ENCODE results near the gene CACYBP. TPM values are rescaled to one million over a fixed set of nuclear protein-coding genes. Genes with fewer than 3 reads are reported as not detected.
A peak's percentile ranks its signal among the peaks of the same experiment; 100 is the strongest.
"Not testable (repeated sequence)": the region's sequence is repeated elsewhere in the genome, so short reads cannot be mapped to it uniquely, and the experiment has no call there.

The CACYBP gene
- total RNA-seq, 1 experiment from 2014 or later: 194 TPM

DNA sequence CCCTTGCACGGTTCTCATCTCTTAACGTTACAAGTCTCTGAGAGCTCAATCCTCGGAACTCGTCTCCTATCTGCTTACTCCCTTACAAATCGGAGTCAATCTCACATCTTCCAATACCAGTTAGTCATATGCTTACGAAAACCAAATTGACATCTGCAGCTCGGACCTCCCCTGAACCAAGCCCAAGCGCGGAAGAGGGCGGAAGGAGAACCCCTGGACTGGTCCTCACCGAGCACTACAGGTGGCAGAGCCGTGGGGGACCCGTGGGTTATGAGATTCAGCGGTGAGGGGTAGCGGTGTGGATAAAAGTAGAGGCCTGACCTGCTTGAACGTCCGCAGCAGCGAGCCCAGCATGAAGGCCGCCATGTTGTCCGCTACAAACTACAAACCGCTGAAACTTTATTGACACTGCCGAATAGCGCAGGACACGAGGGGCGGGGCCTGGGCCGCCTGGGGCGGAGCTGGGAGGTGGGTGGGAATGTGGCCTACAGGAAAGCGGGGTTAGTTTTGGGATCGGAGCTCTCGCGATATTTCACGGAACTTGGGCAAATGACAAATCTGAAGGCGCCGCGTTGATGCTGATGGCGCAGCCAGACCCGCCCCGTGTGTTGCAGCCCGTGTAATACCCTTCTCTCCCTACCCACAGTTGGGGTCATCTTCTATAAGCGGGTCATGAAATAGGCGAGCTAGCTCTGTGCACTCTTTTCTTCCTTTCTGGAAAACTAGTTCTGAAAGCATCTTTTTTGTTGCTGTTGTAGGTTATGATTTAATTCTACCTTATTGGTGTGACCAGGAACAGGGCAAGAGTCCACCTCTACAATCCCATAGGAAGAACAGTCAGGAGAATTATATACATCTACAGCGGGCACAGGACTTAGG lies 23.5 kb downstream of the CACYBP start, which contains the start of gene MRPS14 (continued):
- TF ChIP-seq MAX (IDR thresholded peaks at IDR 0.05): peak; percentile 90
- peak; percentile 92 for TF ChIP-seq CBX3 (IDR thresholded peaks at IDR 0.05; ENCODE audit: low read depth)
- TF ChIP-seq YY1 (IDR thresholded peaks at IDR 0.05; ENCODE audit: extremely low read depth, insufficient replicate concordance, low read depth, low read length): peak; percentile 98

DNA sequence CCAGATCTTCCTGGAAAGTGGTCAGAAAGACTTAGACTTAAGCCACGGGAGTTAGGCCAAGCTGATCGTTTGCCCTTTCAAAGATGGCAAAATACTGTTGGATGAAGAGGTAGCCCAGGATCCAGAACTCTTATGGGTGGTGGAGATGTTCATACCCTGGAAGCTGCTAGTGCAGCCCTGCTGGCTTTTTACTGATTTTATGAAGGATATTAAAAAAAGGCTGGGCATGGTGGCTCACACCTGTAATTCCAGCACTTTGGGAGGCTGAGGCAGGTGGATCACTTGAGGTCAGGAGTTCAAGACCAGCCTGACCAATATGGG lies 24.1 kb downstream of the CACYBP start:
- Histone ChIP-seq H3K4me2 (ENCODE audit: low read length) (peak overlapping the region; percentile 84), H3K4me1 (ENCODE audit: control insufficient read depth in 1 of 2, insufficient read depth in 2 of 2, low read length in 2 of 2) (peaks cover 0 to 14% of the 10 kb centered on the region in 2 experiments; a peak in 2 of 4 replicates), H3K4me3 (replicated peaks in 1 of 2; ENCODE audit: low read depth in 1 of 2, low read length in 2 of 2) (peak overlapping the region; percentile 90 to 97), H3K79me2 (ENCODE audit: insufficient read depth, low read length) (peaks cover 40% of the 10 kb centered on the region), H3K27ac (ENCODE audit: low read depth, low read length) (peak overlapping the region; percentile 40; the same call in 1 of the 2 replicates), H3K9ac (ENCODE audit: low read length) (peak overlapping the region; percentile 88), H2AFZ (ENCODE audit: low read depth, low read length, poor library complexity, severe bottlenecking) (peak overlapping the region; percentile 71)
- ATAC-seq: 0 out of 2 replicates have a peak, but pooled peaks have one; percentile 1
- H3K9me3 ChIP-seq (ENCODE audit: control insufficient read depth in 1 of 2, insufficient read depth in 1 of 2, low read depth in 1 of 2, low read length in 2 of 2); H3K36me3 ChIP-seq (ENCODE audit: control insufficient read depth in 1 of 2, insufficient read depth in 2 of 2, low read length in 2 of 2); H3K9me2 ChIP-seq (ENCODE audit: insufficient read depth); intact Hi-C loops (cut with micrococcal nuclease); H3K27me3 ChIP-seq (ENCODE audit: insufficient read depth, low read length); DNase-seq (ENCODE audit: low read depth, low spot score); H4K20me1 ChIP-seq (ENCODE audit: insufficient read depth): not testable (repeated sequence)
- CTCF ChIA-PET: interaction anchor here (0.9 to 1.5 kb wide), 2 partner anchors 121 to 122 kb away, joined by 3 to 7 read pairs; no protein-coding TSS in a partner anchor
- POLR2A ChIA-PET: interaction anchor here (1.4 to 2.1 kb wide), 2 partner anchors 10 to 24 kb away, joined by 9 to 21 read pairs; partner anchors contain the start of gene CACYBP
- BruUV-seq (replicated peaks): TSS peak; percentile 99
- RAD21 ChIA-PET (ENCODE audit: low non-redundant PET in 1 of 2, low total read pairs in 2 of 2, uncharacterized antibody in 2 of 2, unreplicated experiment in 2 of 2): interaction anchor here in 1 of 2 experiments (0.8 kb wide), 1 partner anchor 122 kb away, joined by 3 read pairs; no protein-coding TSS in a partner anchor

GRCh38 chr1:175024773-175025172 lies 25.0 kb downstream of the CACYBP start:
- POLR2A ChIA-PET: no interaction called here
- RAD21 ChIA-PET (ENCODE audit: low non-redundant PET in 1 of 2, low total read pairs in 2 of 2, uncharacterized antibody in 2 of 2, unreplicated experiment in 2 of 2): no interaction called here
- H3K79me2 ChIP-seq (ENCODE audit: insufficient read depth, low read length): peaks cover 35% of the 10 kb centered on the region
- CTCF ChIA-PET: no interaction called here
- DNase-seq (ENCODE audit: low read depth, low spot score) (no peak), ATAC-seq (no peak)
- H3K4me3 ChIP-seq (replicated peaks in 1 of 2; ENCODE audit: low read depth in 1 of 2, low read length in 2 of 2): no peak overlapping the region
- H2AFZ ChIP-seq (ENCODE audit: low read depth, low read length, poor library complexity, severe bottlenecking): no peak overlapping the region
- no peaks in the 10 kb centered on the region; a peak in 1 of 4 replicates for H3K36me3 ChIP-seq (ENCODE audit: control insufficient read depth in 1 of 2, insufficient read depth in 2 of 2, low read length in 2 of 2)
- no peaks in the 10 kb centered on the region for H3K27me3 ChIP-seq (ENCODE audit: insufficient read depth, low read length)
- peaks cover 0 to 22% of the 10 kb centered on the region in 2 experiments; a peak in 3 of 4 replicates for H3K4me1 ChIP-seq (ENCODE audit: control insufficient read depth in 1 of 2, insufficient read depth in 2 of 2, low read length in 2 of 2)
- BruUV-seq (replicated peaks): no TSS peak
- no peak overlapping the region for H3K4me2 ChIP-seq (ENCODE audit: low read length)
- no peaks in the 10 kb centered on the region for H3K9me3 ChIP-seq (ENCODE audit: control insufficient read depth in 1 of 2, insufficient read depth in 1 of 2, low read depth in 1 of 2, low read length in 2 of 2)
- intact Hi-C loops (cut with micrococcal nuclease): no loop called here
- no peak overlapping the region for H3K9ac ChIP-seq (ENCODE audit: low read length)
- H3K9me2 ChIP-seq (ENCODE audit: insufficient read depth): no peaks in the 10 kb centered on the region
- H3K27ac ChIP-seq (ENCODE audit: low read depth, low read length): no peak overlapping the region
- H4K20me1 ChIP-seq (ENCODE audit: insufficient read depth): no peaks in the 10 kb centered on the region
- no peak for TF ChIP-seq EGR1 (IDR thresholded peaks at IDR 0.05; ENCODE audit: low read depth)
- TF ChIP-seq FOSL1 (IDR thresholded peaks at IDR 0.05; ENCODE audit: low read depth): no peak
- no peak for TF ChIP-seq EZH2 (IDR thresholded peaks at IDR 0.05)
- TF ChIP-seq, protein P1, sequence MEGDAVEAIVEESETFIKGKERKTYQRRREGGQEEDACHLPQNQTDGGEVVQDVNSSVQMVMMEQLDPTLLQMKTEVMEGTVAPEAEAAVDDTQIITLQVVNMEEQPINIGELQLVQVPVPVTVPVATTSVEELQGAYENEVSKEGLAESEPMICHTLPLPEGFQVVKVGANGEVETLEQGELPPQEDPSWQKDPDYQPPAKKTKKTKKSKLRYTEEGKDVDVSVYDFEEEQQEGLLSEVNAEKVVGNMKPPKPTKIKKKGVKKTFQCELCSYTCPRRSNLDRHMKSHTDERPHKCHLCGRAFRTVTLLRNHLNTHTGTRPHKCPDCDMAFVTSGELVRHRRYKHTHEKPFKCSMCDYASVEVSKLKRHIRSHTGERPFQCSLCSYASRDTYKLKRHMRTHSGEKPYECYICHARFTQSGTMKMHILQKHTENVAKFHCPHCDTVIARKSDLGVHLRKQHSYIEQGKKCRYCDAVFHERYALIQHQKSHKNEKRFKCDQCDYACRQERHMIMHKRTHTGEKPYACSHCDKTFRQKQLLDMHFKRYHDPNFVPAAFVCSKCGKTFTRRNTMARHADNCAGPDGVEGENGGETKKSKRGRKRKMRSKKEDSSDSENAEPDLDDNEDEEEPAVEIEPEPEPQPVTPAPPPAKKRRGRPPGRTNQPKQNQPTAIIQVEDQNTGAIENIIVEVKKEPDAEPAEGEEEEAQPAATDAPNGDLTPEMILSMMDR (IDR thresholded peaks at IDR 0.05 in 2 of 3, conservative IDR thresholded peaks at IDR 0.05 in 1 of 3; ENCODE audit: borderline replicate concordance in 1 of 3, insufficient read depth in 1 of 3, low read depth in 2 of 3, low read length in 2 of 3): no peak
- TF ChIP-seq SRF (IDR thresholded peaks at IDR 0.05; ENCODE audit: low read depth): no peak
- no peak for TF ChIP-seq YY1 (IDR thresholded peaks at IDR 0.05; ENCODE audit: extremely low read depth, insufficient replicate concordance, low read depth, low read length)
- no peak; the same call in 1 of the 2 replicates for TF ChIP-seq SP1 (IDR thresholded peaks at IDR 0.05; ENCODE audit: low read depth)
- no peak for TF ChIP-seq MAX (IDR thresholded peaks at IDR 0.05)
- TF ChIP-seq ZNF274 (IDR thresholded peaks at IDR 0.05; ENCODE audit: low read depth, low read length): no peak
- TF ChIP-seq, protein P2, sequence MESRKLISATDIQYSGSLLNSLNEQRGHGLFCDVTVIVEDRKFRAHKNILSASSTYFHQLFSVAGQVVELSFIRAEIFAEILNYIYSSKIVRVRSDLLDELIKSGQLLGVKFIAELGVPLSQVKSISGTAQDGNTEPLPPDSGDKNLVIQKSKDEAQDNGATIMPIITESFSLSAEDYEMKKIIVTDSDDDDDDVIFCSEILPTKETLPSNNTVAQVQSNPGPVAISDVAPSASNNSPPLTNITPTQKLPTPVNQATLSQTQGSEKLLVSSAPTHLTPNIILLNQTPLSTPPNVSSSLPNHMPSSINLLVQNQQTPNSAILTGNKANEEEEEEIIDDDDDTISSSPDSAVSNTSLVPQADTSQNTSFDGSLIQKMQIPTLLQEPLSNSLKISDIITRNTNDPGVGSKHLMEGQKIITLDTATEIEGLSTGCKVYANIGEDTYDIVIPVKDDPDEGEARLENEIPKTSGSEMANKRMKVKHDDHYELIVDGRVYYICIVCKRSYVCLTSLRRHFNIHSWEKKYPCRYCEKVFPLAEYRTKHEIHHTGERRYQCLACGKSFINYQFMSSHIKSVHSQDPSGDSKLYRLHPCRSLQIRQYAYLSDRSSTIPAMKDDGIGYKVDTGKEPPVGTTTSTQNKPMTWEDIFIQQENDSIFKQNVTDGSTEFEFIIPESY (IDR thresholded peaks at IDR 0.05; ENCODE audit: extremely low read depth, insufficient replicate concordance, low read length): no peak
